ENCODE results near the gene SCUBE1. TPM values are rescaled to one million over a fixed set of nuclear protein-coding genes. Genes with fewer than 3 reads are reported as not detected.

The SCUBE1 gene
- total and polyA plus RNA-seq, 2 of the 8 experiments (the other 6 are each of a cell fraction or from before 2014, with no cell fraction given): 2.3 to 4.9 TPM

- H2BK5ac ChIP-seq (ENCODE audit: low read depth, low read length): peak overlapping the region; percentile 68; the same call in 1 of the 2 replicates
- ChIA-PET POLR2A (ENCODE audit: partially characterized antibody) (no interaction called here), CTCF (ENCODE audit: partially characterized antibody) (interaction anchor here (0.7 to 26.8 kb wide), 24 partner anchors 12 to 184 kb away, joined by 3 to 388 read pairs (median 8); partner anchors contain the start of genes SCUBE1 and TTLL12)
- H3K23me2 ChIP-seq (ENCODE audit: low read depth, low read length): no peaks in the 10 kb centered on the region; the same call in 1 of the 2 replicates
- no peak overlapping the region for H4K5ac ChIP-seq (ENCODE audit: insufficient read length, low read depth, low read length)
- H2BK120ac ChIP-seq (replicated peaks; ENCODE audit: low read depth, low read length): no peak overlapping the region
- H2AK5ac ChIP-seq (ENCODE audit: low read depth, low read length): no peak overlapping the region
- no peak overlapping the region for H3K4me3 ChIP-seq (ENCODE audit: extremely low read depth in 1 of 4, insufficient read depth in 2 of 4, low read depth in 3 of 4, low read length in 4 of 4)
- no peak overlapping the region for H2BK20ac ChIP-seq (ENCODE audit: low read length)
- peak overlapping the region; percentile 92; the same call in 1 of the 2 replicates for H2BK15ac ChIP-seq (ENCODE audit: low read length)
- H2AFZ ChIP-seq (ENCODE audit: low read length): peak overlapping the region; percentile 84; the same call in 1 of the 2 replicates
- H3K56ac ChIP-seq (replicated peaks; ENCODE audit: insufficient read length, low read depth, low read length): no peak overlapping the region
- peaks cover 0 to 22% (median 14%) of the 10 kb centered on the region in 4 experiments; a peak in 6 of 7 replicates for H3K4me1 ChIP-seq (replicated peaks in 1 of 4; ENCODE audit: control insufficient read depth in 3 of 4, insufficient read depth in 4 of 4, low read length in 3 of 4)
- no peak overlapping the region for H3K23ac ChIP-seq (ENCODE audit: insufficient read length)
- H3K9ac ChIP-seq (replicated peaks in 1 of 4; ENCODE audit: extremely low read depth in 1 of 4, low read depth in 3 of 4, low read length in 3 of 4): no peak overlapping the region
- H3K36me3 ChIP-seq (ENCODE audit: control insufficient read depth in 2 of 4, insufficient read depth in 4 of 4, low read length in 3 of 4): no peaks in the 10 kb centered on the region
- no peak for DNase-seq (ENCODE audit: low read depth in 1 of 2, low spot score in 2 of 2)
- no peaks in the 10 kb centered on the region for H3K9me3 ChIP-seq (ENCODE audit: insufficient read depth in 2 of 2, low read depth in 1 of 2, low read length in 1 of 2)
- no peak overlapping the region for H4K8ac ChIP-seq (ENCODE audit: extremely low read depth, insufficient read depth, low read length)
- peaks cover 0 to 4% (median 3%) of the 10 kb centered on the region in 4 experiments; a peak in 2 of 7 replicates for H3K27me3 ChIP-seq (replicated peaks in 1 of 4; ENCODE audit: control insufficient read depth in 3 of 4, extremely low read depth in 1 of 4, insufficient read depth in 3 of 4, low read length in 3 of 4)
- H3K14ac ChIP-seq (ENCODE audit: insufficient read length): no peak overlapping the region
- peak overlapping the region; percentile 46 for H4K91ac ChIP-seq (replicated peaks; ENCODE audit: insufficient read length, low read length)
- FAIRE-seq: no peak
- H2BK12ac ChIP-seq (ENCODE audit: low read depth, low read length): 0 out of 2 replicates have a peak overlapping the region, but pooled peaks have one; percentile 50
- H3K79me2 ChIP-seq (ENCODE audit: control insufficient read depth in 1 of 2, insufficient read depth in 2 of 2, low read length in 2 of 2): no peaks in the 10 kb centered on the region
- H3K27ac ChIP-seq (ENCODE audit: low read depth, low read length): no peak overlapping the region
- no peak overlapping the region for H3K18ac ChIP-seq (ENCODE audit: extremely low read depth, low read length)
- H3K79me1 ChIP-seq (ENCODE audit: low read depth, low read length): no peaks in the 10 kb centered on the region
- H3K4me2 ChIP-seq (ENCODE audit: insufficient read depth in 1 of 2, low read depth in 2 of 2, low read length in 2 of 2): peak overlapping the region in 1 of 2 experiments; percentile 90; a peak in 2 of 4 replicates
- no peaks in the 10 kb centered on the region for H4K20me1 ChIP-seq (replicated peaks in 1 of 2; ENCODE audit: control insufficient read depth in 1 of 2, insufficient read depth in 2 of 2, low read length in 2 of 2)
- 88% methylated on average over 9 of the region's 9 CpGs; no CpG with 5 or more reads in 1 of the 2 experiments for WGBS, 2 experiments (ENCODE audit: extremely low coverage in 1 of 2, insufficient coverage in 1 of 2, insufficient read length in 1 of 2, insufficient replicate concordance in 2 of 2, low coverage in 1 of 2, low lambda C conversion rate in 2 of 2, missing lambda C conversion rate in 1 of 2)
- no peak overlapping the region for H3K4ac ChIP-seq (replicated peaks; ENCODE audit: insufficient read length, low read depth, low read length)
- no peak for TF ChIP-seq RNF2 (IDR thresholded peaks at IDR 0.05; ENCODE audit: borderline replicate concordance, low read depth, low read length, missing control alignments, poor library complexity, severe bottlenecking)
- no peak for TF ChIP-seq MAX (IDR thresholded peaks at IDR 0.05)
- TF ChIP-seq BCL11A (IDR thresholded peaks at IDR 0.05; ENCODE audit: low read depth in 2 of 2, low read length in 2 of 2): no peak
- TF ChIP-seq SRF (IDR thresholded peaks at IDR 0.05; ENCODE audit: low read depth, low read length): no peak
- no peak for TF ChIP-seq HDAC2 (IDR thresholded peaks at IDR 0.05; ENCODE audit: borderline replicate concordance in 1 of 2, low read depth in 2 of 2, low read length in 2 of 2)
- TF ChIP-seq RAD21 (IDR thresholded peaks at IDR 0.05 in 1 of 2, conservative IDR thresholded peaks at IDR 0.05 in 1 of 2; ENCODE audit: low read depth in 2 of 2, low read length in 2 of 2): no peak
- no peak for TF ChIP-seq RBBP5 (IDR thresholded peaks at IDR 0.05; ENCODE audit: borderline replicate concordance, low read depth, low read length)
- TF ChIP-seq ASH2L (IDR thresholded peaks at IDR 0.05; ENCODE audit: low read length): no peak
- TF ChIP-seq TAF1 (IDR thresholded peaks at IDR 0.05; ENCODE audit: low read depth, low read length): no peak
- no peak for TF ChIP-seq PHF8 (conservative IDR thresholded peaks at IDR 0.05; ENCODE audit: low read depth, low read length)
- no peak for TF ChIP-seq CHD1 (IDR thresholded peaks at IDR 0.05; ENCODE audit: low read depth, low read length)
- no peak for TF ChIP-seq CHD2 (IDR thresholded peaks at IDR 0.05; ENCODE audit: low read length)
Observed at GRCh38 chr22:43230571-43230970, 112.6 kb downstream of the SCUBE1 start.
